Hippocampal formation (tissue), 2 donors: ENCODE data around the gene SIX6.

Source experiments
- DNase-seq, 2 donors: peaks; one replicate each; lab custom pipeline; 2025; lab: John Stamatoyannopoulos, UW

SIX6 gene

DNA sequence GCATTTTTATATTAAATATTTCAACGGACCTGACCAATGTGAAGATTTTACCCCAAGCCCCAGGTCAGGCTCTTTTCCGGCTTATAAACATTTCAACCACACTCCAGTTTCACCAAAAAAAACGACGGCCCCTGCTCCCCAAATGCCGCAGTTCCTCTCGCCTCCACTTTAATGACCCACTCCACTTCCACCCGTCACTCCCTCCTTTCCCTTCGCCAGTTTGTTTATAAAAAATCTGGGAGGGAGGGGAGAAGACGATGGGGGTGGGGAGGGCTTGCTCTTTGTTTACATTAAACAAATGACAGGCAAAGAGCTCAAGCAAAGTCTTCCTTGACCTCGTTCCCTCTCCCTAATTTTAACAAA, 5.4 kb downstream of the SIX6 start:
- DNase-seq: no peak

DNA sequence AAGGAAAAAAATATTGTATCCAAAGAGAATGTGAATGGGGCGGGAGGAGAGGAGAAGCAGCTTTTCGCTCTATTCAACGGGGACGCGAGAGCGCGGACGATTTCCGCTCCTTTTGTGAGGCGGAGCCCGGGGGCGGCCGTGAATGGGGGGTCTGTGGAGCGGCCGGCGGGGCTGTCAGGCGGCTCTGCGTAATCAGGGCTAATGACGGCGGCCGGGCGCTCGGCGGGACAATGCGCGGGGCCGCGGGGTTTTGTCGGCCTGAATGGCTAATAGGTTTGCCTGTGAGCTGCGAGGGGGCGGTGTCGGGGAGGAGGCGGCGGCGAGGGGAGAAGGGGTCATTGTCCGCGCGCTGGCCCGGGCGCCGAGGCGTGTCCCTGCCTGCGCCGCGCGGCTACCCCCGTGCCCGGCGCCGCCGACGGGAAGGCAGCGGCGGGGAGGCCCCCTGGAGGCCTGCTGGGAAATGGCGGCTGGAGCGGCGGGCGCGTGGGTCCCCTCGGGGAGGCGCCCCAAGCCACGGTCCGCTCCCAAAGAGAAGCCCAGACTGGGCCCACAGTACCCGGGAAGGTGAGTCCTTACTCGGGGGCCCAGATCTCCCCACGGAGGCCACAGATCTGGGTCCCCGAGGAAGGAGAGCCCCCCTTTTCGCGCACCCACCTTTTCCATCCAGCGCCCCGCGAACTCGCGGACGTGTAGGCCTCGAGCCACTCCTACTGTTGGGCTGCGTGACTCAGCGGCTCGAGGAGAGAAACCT, 6.0 kb downstream of the SIX6 start:
- DNase-seq: no peak

DNA sequence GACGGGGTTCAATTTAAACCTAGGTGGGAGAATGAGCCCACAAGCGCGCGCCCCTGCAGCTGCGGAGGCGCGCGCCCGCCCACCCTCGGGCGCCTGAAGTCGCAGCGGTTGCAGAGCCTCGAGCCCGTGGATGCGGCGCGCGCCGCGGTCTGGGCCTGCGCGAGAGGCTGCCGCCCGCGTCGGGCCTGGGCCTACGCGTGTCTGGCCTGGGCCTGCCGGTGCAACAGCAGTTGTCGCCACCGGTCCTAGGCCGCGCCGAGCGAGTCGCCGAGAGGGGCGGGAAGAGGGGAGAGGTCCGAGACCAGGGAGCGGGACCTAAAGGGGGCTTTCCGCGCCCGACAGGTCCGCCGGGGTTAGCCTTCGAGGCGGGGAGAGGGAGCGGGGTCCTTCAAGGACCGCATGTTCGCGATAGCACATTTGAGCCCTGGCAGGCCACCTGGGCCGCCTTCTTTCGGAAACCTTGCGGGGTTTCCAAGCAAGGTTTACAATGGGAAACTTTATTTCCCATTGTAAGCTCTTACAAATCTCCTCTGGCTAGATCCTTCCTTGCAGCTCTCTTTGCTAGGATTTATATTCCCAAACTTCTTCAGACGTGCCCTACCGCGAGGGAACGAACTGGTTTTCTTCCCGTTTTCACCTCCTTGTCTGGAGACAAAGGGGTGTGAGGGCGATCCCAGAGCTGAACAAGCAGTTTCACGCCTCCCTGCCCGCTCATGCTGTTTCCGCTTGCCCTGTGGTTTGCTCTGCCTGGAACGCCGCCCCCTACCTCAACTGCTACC, 6.8 kb downstream of the SIX6 start:
- no peak for DNase-seq

DNA sequence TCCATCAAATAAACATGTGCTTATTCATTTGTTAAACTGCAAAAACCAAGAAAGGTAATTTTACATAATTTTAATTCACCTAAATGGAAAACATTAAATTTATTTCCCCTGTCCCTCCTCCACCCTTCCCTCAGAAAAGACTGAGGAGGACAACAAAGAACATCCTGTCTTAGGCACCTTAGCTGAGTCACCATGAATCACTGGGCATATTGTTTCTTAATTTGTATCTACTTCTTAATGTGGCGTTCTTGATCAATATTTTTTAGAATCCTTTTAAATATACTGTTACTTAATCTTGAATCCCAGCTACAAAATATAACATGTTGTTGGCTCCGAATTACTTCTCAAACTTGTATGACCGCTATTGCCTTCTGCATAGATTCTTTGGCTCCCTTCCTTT, 23.5 kb downstream of the SIX6 start:
- no peak for DNase-seq

DNA sequence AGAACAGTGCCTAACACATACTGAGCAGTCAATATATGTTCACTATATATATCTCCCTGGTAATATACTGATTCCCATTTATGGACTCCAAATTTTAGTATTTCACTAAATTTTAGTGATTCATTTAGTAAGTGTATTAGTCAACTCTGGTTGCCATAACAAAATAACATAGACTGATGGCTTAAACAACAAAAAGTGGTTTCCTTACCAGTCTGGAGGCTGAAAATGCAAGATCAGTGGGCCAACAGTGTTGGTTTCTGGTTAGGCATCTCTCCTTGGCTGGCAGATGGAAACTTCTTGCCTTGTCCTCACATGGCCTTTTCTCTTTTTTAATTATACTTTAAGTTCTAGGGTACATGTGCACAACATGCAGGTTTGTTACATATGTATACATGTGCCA, 28.7 kb downstream of the SIX6 start:
- DNase-seq: no peak

DNA sequence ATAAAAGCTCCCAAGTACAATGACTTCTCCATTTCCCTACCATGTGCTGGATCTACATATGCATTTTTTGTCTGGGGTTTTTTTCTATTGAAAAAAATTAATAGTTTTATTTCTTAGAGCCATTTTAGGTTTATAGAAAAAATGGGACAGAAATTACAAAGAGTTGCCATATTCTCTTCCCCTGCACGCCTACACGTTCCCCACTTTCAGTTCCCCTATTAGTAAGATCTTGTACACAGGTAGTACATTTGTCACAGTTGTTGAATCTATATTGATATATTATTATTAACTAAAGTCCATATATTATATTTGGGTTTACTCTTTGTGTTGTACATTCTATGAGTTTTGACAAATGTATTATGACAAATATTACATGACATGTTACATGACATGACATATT, 35.7 kb downstream of the SIX6 start:
- DNase-seq: no peak

DNA sequence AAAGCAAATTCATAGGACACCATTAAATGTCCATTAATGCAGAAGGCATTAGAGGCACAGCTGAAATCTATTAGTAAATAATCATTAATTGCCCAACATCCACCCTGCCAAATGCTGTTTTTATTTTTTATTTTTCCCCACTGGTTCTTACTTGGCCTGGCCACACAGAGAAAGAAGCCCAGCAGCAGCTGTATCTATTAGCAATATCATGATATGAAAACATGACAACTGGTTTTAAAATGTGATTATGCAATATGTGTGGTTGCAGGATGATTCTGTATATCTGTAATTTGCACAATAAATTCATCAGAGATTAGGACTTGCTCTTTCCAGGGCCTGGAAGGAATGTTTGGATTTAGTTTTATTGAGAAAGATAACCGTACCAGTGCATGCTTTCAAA, 44.9 kb downstream of the SIX6 start:
- no peak for DNase-seq

DNA sequence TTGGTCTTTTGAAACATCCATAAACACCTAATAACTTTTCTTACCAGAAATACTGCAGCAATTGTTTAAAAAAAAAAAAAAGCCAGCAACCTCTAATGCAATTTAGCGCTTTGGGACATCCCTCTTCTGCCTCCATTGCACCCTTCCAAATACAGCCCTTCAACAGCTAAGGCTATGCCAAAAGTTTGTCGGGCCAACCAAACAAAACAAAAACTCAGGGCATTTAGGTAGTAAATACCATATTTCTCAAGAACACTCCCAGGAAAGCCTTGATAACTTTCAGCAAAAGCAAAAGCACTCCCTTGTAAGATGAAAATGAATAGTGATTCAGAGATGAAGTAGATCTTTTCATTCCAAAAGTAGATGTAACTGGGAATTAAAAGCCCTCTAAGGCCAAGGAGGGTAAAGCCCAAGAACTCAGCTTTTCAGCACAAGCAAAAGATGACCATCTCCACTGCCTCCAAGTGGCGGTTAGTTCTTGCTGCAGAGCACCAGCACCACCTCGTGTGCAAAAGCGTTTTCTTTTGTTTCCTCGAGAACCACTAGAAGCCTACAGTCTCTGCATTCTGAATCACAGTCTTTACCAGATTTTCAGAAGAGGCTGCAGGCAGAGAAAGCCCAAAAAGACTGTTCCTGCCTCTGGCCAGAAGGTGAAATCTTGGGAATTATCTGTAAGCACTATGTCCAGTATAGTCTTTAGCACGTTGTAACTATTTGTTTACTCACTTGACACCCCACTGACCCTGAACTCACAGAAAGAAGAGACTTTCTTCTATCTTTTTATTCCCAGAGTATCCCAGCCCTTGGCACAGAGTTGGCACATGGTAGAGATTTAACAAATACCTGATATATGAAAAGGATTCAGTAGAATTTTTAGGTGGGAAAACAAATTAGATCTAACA, 53.1 kb downstream of the SIX6 start:
- DNase-seq: peak; percentile 1 to 58
